SK-N-SH (cell line): Measurements from ENCODE around the gene LYZL2.
"Not testable (repeated sequence)": the region's sequence is repeated elsewhere in the genome, so short reads cannot be mapped to it uniquely, and the experiment has no call there.

Experiments
- CHD2 ChIP-seq: fragments of 150-350 bp; IDR thresholded peaks from 2 replicates; pipeline ENCODE4 v1.6.1; 2018; ENCODE audit warnings: low read length; ENCODE audit not compliant: partially characterized antibody
- CTCF ChIP-seq: fragments of 200-600 bp; sonication (generic); IDR thresholded peaks from 2 replicates; pipeline ENCODE4 v1.6.1; 2017; ENCODE audit warnings: antibody characterized with exemption, mild to moderate bottlenecking, moderate library complexity
- ELF1 ChIP-seq: IDR thresholded peaks from 2 replicates; pipeline ENCODE4 v1.4.0; 2012
- MXI1 ChIP-seq: IDR thresholded peaks from 2 replicates; pipeline ENCODE4 v1.6.1; 2012; ENCODE audit warnings: mild to moderate bottlenecking, low read depth, low read length, improper control_type of control experiment
- POLR2AphosphoS5 ChIP-seq: IDR thresholded peaks from 2 replicates; pipeline ENCODE4 v1.6.1; 2012; ENCODE audit warnings: low read depth, low read length
- SMC3 ChIP-seq: IDR thresholded peaks from 2 replicates; pipeline ENCODE4 v1.6.1; 2012; ENCODE audit warnings: low read depth, low read length, improper control_type of control experiment
- TAF1 ChIP-seq: IDR thresholded peaks from 2 replicates; pipeline ENCODE4 v1.6.1; 2012; ENCODE audit warnings: low read depth, mild to moderate bottlenecking, low read length, moderate library complexity, borderline replicate concordance
- TCF12 ChIP-seq: IDR thresholded peaks from 2 replicates; pipeline ENCODE4 v1.4.0; 2012
- YY1 ChIP-seq: IDR thresholded peaks from 2 replicates; pipeline ENCODE4 v1.4.0; 2012; ENCODE audit warnings: low read depth, mild to moderate bottlenecking
- TF ChIP-seq, protein P1 (sequence below): fragments of 150-350 bp; IDR thresholded peaks from 2 replicates; pipeline ENCODE4 v1.6.1; 2017; ENCODE audit warnings: antibody characterized with exemption, low read length, low read depth, borderline replicate concordance
- TF ChIP-seq, protein P2 (sequence below): IDR thresholded peaks from 2 replicates; pipeline ENCODE4 v1.6.1; 2012; ENCODE audit warnings: mild to moderate bottlenecking, low read depth, low read length, moderate library complexity

GRCh38 chr10:30605341-30606121, 24.0 kb downstream of the LYZL2 start:
- TF ChIP-seq YY1, POLR2AphosphoS5, CTCF, MXI1, SMC3, TAF1, CHD2, TCF12, ELF1: not testable (repeated sequence)
- TF ChIP-seq, protein P1, sequence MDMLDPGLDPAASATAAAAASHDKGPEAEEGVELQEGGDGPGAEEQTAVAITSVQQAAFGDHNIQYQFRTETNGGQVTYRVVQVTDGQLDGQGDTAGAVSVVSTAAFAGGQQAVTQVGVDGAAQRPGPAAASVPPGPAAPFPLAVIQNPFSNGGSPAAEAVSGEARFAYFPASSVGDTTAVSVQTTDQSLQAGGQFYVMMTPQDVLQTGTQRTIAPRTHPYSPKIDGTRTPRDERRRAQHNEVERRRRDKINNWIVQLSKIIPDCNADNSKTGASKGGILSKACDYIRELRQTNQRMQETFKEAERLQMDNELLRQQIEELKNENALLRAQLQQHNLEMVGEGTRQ, result not testable (repeated sequence)
- TF ChIP-seq, protein P2, sequence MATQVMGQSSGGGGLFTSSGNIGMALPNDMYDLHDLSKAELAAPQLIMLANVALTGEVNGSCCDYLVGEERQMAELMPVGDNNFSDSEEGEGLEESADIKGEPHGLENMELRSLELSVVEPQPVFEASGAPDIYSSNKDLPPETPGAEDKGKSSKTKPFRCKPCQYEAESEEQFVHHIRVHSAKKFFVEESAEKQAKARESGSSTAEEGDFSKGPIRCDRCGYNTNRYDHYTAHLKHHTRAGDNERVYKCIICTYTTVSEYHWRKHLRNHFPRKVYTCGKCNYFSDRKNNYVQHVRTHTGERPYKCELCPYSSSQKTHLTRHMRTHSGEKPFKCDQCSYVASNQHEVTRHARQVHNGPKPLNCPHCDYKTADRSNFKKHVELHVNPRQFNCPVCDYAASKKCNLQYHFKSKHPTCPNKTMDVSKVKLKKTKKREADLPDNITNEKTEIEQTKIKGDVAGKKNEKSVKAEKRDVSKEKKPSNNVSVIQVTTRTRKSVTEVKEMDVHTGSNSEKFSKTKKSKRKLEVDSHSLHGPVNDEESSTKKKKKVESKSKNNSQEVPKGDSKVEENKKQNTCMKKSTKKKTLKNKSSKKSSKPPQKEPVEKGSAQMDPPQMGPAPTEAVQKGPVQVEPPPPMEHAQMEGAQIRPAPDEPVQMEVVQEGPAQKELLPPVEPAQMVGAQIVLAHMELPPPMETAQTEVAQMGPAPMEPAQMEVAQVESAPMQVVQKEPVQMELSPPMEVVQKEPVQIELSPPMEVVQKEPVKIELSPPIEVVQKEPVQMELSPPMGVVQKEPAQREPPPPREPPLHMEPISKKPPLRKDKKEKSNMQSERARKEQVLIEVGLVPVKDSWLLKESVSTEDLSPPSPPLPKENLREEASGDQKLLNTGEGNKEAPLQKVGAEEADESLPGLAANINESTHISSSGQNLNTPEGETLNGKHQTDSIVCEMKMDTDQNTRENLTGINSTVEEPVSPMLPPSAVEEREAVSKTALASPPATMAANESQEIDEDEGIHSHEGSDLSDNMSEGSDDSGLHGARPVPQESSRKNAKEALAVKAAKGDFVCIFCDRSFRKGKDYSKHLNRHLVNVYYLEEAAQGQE, result not testable (repeated sequence)
